Measurements from ENCODE around the gene GOLGA6C. TPM values are rescaled to one million over a fixed set of nuclear protein-coding genes. Genes with fewer than 3 reads are reported as not detected.
A peak's percentile ranks its signal among the peaks of the same experiment; 100 is the strongest.
"Not testable (repeated sequence)": the region's sequence is repeated elsewhere in the genome, so short reads cannot be mapped to it uniquely, and the experiment has no call there.

Gene GOLGA6C, protein sequence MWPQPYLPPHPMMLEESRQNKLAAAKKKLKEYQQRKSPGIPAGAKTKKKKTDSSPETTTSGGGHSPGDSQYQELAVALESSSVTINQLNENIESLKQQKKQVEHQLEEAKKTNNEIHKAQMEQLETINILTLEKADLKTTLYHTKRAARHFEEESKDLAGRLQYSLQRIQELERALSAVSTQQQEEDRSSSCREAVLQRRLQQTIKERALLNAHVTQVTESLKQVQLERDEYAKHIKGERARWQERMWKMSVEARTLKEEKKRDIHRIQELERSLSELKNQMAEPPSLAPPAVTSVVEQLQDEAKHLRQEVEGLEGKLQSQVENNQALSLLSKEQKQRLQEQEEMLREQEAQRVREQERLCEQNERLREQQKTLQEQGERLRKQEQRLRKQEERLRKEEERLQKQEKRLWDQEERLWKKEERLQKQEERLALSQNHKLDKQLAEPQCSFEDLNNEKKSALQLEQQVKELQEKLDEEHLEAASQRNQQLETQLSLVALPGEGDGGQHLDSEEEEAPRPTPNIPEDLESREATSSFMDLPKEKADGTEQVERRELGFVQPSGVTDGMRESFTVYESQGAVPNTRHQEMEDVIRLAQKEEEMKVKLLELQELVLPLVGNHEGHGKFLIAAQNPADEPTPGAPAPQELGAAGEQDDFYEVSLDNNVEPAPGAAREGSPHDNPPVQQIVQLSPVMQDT
- total RNA-seq (ENCODE audit: unreplicated experiment) = not detected
- long read RNA-seq = 0 reads

DNA sequence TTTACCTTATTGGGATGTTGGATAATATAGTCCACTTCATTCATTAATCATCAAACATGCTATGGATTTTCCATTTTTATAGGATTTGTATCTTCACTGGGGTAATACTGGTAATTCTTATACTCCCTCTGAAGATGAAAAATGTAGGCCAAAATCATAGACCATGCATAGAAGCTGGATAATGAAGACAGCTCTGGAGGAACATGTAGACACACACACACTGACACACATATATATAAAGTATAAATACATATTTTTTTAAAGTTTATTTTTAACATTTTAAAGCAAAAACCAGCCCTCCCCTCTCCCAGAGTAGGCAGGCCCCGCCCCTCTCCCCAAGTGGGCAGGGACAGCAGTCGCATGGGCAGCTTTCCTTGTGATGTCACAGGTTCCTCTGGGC lies at the start of gene GOLGA6C:
GOLGA6C (plus strand) TSS at position 301 of the 400 bp plus-strand sequence. CDS start 265 bp downstream, outside the sequence.
- DNase-seq; H3K9me3 Mint-ChIP-seq (ENCODE audit: unreplicated experiment); H3K27me3 Mint-ChIP-seq (ENCODE audit: unreplicated experiment); H3K4me3 Mint-ChIP-seq (ENCODE audit: unreplicated experiment); H3K4me1 Mint-ChIP-seq (ENCODE audit: low read depth, unreplicated experiment); H3K27ac Mint-ChIP-seq (ENCODE audit: unreplicated experiment); H3K36me3 Mint-ChIP-seq (ENCODE audit: unreplicated experiment): not testable (repeated sequence)

DNA sequence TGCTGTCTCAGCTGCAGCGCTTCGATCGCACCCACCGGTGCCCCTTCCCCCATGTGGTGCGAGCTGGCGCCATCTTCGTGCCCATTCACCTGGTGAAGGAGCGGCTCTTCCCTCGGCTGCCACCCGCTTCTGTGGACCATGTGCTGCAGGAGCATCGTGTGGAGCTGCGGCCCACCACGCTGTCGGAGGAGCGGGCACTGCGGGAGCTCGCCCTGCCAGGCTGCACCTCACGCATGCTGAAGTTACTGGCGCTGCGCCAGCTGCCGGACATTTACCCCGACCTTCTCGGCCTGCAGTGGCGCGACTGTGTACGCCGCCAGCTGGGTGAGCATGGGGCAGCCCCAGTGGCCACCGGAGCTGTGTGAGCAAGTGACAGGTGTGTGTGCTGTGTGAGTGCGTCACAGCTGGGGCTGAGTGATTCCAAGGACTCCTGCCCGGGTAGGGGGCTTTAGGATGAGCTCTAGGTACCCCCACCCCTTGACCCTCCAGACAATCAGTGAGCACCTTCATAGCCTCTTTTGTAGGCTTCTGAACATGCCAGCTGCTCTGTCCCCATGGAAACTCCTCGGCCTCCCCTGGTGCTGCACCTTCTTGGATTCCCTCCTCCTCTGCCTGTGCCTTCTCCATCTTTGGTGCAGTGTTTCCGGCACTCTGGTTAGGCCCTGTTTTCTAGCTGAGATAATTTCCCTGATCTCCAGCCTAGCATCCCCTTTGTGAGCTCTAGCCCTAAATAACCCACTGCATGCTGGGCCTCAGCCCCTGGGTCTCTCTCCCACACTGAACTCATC lies 49.4 kb upstream of the GOLGA6C start:
- Mint-ChIP-seq H3K4me3 (ENCODE audit: unreplicated experiment) (no peak overlapping the region), H3K9me3 (ENCODE audit: unreplicated experiment) (peaks cover 11% of the 10 kb centered on the region), H3K4me1 (ENCODE audit: low read depth, unreplicated experiment) (peaks cover 14% of the 10 kb centered on the region), H3K36me3 (ENCODE audit: unreplicated experiment) (no peaks in the 10 kb centered on the region), H3K27me3 (ENCODE audit: unreplicated experiment) (peaks cover 7% of the 10 kb centered on the region), H3K27ac (ENCODE audit: unreplicated experiment) (no peak overlapping the region)
- TF ChIP-seq, protein P1, sequence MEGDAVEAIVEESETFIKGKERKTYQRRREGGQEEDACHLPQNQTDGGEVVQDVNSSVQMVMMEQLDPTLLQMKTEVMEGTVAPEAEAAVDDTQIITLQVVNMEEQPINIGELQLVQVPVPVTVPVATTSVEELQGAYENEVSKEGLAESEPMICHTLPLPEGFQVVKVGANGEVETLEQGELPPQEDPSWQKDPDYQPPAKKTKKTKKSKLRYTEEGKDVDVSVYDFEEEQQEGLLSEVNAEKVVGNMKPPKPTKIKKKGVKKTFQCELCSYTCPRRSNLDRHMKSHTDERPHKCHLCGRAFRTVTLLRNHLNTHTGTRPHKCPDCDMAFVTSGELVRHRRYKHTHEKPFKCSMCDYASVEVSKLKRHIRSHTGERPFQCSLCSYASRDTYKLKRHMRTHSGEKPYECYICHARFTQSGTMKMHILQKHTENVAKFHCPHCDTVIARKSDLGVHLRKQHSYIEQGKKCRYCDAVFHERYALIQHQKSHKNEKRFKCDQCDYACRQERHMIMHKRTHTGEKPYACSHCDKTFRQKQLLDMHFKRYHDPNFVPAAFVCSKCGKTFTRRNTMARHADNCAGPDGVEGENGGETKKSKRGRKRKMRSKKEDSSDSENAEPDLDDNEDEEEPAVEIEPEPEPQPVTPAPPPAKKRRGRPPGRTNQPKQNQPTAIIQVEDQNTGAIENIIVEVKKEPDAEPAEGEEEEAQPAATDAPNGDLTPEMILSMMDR (IDR thresholded peaks at IDR 0.05; ENCODE audit: partially characterized antibody, unreplicated experiment) = no peak
- no peak for DNase-seq

DNA sequence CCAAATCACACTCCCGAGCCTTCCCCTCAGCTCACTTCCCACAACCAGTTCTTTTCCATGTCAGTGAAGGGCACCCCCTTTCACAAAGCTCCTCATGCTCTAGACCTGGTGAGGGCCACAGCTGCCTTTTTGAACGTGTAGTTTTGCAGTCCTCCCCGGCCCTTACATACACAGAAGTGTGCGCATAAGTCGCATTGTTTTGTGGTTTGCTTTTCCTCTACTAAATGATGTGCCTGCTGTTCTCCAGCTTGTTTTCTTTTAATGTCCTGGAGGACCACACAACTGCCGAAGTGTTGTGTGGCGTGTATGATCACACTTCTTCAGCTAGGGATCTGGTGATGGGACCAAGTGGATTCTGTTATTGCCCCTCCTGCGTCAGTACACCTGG lies 48.9 kb upstream of the GOLGA6C start:
- no peaks in the 10 kb centered on the region for H3K36me3 Mint-ChIP-seq (ENCODE audit: unreplicated experiment)
- H3K4me1 Mint-ChIP-seq (ENCODE audit: low read depth, unreplicated experiment) = peaks cover 14% of the 10 kb centered on the region
- DNase-seq = no peak
- H3K27ac Mint-ChIP-seq (ENCODE audit: unreplicated experiment) = no peak overlapping the region
- TF ChIP-seq, protein P1 (IDR thresholded peaks at IDR 0.05; ENCODE audit: partially characterized antibody, unreplicated experiment) = no peak
- peaks cover 11% of the 10 kb centered on the region for H3K9me3 Mint-ChIP-seq (ENCODE audit: unreplicated experiment)
- no peak overlapping the region for H3K4me3 Mint-ChIP-seq (ENCODE audit: unreplicated experiment)
- H3K27me3 Mint-ChIP-seq (ENCODE audit: unreplicated experiment) = peaks cover 7% of the 10 kb centered on the region

DNA sequence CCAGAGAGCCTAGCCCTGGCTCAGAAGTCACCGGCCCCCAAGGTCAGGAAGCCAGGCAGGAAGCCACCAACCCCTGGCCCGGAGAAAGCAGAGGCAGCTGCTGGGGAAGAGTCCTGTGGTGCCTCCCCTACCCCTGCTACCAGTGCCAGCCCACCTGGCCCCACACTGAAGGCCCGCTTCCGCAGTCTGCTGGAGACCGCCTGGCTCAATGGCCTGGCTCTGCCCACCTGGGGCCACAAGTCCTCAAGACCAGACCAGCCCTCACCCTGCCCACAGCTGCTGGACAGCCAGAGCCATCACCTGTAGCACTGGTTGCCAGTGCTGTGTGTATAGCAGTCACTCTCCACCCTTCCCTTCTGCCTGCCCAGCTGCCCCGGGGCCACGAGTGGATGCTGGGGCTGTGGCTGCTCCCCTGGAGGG lies 47.3 kb upstream of the GOLGA6C start:
- H3K9me3 Mint-ChIP-seq (ENCODE audit: unreplicated experiment) = peaks cover 3% of the 10 kb centered on the region
- H3K4me1 Mint-ChIP-seq (ENCODE audit: low read depth, unreplicated experiment) = peaks cover 10% of the 10 kb centered on the region
- no peak overlapping the region for H3K4me3 Mint-ChIP-seq (ENCODE audit: unreplicated experiment)
- peaks cover 3% of the 10 kb centered on the region for H3K27me3 Mint-ChIP-seq (ENCODE audit: unreplicated experiment)
- H3K36me3 Mint-ChIP-seq (ENCODE audit: unreplicated experiment) = no peaks in the 10 kb centered on the region
- H3K27ac Mint-ChIP-seq (ENCODE audit: unreplicated experiment) = no peak overlapping the region
- no peak for DNase-seq
- TF ChIP-seq, protein P1 (IDR thresholded peaks at IDR 0.05; ENCODE audit: partially characterized antibody, unreplicated experiment) = no peak

DNA sequence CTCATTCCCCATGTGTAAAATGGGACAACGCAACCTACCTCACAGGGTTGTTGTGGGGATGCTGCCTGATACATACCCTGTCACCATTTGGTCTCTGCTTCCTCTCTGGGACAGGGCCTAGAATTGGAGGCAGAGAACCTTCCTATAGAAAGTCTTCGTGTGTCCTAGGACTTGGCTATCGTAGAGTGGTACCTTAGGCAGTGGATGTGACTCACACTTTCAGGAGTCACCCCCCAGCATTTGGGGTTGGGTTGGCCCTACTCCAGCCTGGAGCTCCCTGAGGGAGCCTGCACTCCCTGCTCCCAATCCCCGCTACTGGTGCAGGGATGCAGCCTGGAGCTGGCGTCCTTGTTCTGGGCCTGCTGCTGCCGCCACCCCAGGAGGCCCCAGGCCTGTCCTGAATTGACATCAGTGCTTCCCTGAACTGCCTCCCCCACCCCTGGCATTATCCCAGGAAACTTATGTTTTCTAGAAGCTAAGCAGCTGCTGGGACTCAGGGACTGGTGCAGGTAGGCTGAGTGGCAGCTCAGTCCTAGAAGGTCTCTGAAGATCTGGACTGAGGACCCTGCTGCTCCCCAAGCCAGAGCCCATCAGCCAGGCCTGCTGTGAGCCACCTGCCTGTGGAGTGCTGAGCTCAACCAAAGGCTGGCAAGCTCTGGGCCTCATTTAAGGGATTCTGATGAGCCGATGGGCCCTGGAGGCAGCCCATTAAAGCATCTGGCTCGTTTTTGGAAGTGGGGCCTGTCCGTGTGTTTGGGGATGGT lies 46.5 kb upstream of the GOLGA6C start:
- no peak overlapping the region for H3K4me3 Mint-ChIP-seq (ENCODE audit: unreplicated experiment)
- peak overlapping the region; percentile 70 for H3K27ac Mint-ChIP-seq (ENCODE audit: unreplicated experiment)
- peaks cover 3% of the 10 kb centered on the region for H3K27me3 Mint-ChIP-seq (ENCODE audit: unreplicated experiment)
- H3K4me1 Mint-ChIP-seq (ENCODE audit: low read depth, unreplicated experiment) = peaks cover 10% of the 10 kb centered on the region
- peaks cover 3% of the 10 kb centered on the region for H3K9me3 Mint-ChIP-seq (ENCODE audit: unreplicated experiment)
- TF ChIP-seq, protein P1 (IDR thresholded peaks at IDR 0.05; ENCODE audit: partially characterized antibody, unreplicated experiment) = no peak
- no peaks in the 10 kb centered on the region for H3K36me3 Mint-ChIP-seq (ENCODE audit: unreplicated experiment)
- DNase-seq = no peak

All from glutamatergic neuron (in vitro differentiated cells).